ENCODE data around the gene PRDX4.
"Not testable (repeated sequence)": the region's sequence is repeated elsewhere in the genome, so short reads cannot be mapped to it uniquely, and the experiment has no call there.

Gene PRDX4

DNA sequence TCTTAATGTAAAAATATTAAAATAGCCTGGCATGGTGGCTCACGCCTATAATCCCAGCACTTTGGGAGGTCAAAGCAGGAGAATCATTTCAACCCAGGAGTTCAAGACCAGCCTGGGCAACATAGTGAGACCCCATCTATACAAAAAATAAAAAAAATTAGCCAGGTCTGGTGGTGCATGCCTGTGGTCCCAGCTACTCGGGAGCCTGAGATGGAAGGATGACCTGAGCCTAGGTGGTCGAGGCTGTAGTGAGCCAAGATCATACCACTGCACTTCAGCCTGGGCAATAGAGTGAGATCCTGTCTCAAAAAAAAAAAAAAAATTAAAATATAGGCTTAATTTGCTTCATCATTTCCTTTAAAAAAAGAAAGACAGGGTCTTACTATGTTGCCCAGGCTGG is 9.2 kb downstream of the PRDX4 start:
- not testable (repeated sequence) for DNase-seq

DNA sequence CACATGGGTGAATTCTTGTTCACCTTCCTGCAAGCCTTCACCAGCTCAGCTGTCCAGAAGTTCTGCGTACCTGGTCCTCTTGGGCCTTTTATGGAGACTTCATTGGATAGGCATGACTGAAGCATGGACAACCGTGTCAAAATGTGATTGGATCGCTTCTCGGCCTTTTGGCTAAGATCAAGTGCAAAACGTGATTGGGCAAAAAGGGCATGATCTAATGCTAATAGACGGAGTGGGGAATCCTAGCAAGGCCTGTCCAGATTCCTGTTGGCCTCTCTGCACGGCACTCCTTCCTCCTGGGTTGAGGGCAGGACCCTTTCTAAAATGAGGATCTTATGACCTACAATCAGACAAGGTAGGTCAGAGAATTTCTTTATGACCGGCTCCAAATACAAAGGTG is 24.9 kb downstream of the PRDX4 start:
- DNase-seq, result no peak

DNA sequence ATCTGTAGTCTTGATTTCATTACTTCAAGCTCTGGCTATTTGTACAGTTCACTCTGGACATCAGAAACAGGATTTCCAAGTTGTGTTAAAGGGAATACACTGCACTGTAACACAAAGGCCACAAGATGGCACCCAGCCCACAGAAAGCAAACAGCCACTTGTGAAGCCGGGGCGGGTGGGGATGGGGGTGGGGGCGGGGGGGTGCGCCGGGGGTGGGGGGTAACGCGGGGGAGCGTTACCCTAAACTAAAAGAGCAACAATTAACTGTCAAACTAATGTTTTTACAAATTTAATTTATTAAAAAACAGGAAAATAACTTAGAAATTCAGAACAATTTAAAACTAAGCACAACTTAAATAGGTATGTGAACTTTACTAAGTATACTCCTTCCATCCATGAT is 27.3 kb downstream of the PRDX4 start:
- DNase-seq, result no peak

DNA sequence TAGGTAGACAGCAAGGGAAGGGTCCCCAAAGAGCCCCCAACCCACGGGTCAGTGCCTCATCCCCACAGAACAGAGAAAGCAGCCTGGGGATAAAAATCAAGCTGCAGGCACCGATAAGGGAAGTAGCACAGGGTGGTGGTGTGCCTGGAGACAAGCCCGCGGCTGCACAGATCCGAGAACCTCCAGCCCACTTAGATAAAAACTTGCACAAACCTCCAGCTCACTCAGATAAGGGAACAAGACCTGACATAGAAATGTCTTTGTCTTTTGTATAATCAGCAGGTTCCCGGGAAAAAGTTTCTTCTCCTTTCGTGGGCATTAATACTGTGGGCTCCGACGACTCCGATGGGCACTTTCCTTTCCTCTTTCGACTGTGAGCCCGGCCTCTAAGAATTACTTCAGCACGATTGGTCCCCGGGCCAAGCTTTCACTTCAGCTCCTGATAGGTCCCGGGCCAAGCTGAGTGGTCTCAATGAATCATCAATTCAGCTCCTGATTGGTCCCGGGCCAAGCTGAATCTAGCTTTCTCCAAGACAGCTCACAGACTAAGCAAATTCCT is 32.4 kb downstream of the PRDX4 start:
- peak; percentile 59 for DNase-seq

DNA sequence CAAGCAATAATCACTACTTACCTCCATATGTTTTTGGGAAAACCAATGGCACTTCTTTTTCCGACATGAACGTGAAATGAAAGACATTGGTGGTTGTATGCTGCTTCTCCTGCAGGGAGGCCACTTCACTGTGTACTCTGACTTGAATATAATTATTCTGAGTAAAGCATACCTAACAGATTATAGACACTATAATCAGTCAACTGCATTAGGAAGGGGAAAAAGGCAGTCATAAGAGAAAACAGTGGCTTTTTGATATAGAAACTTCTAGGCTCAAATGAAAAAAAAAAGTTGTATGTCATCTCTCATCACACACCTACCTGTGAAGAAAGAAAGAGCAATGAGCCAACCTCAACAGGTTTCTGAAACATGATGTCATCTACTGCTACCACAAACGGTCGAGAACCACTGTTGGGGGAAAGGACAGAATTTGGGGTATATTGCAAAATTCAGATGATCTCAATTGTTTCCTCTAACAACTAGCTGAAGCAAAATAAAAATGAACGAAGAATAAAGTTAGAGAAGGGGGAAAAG is 37.4 kb downstream of the PRDX4 start:
- DNase-seq, result no peak

DNA sequence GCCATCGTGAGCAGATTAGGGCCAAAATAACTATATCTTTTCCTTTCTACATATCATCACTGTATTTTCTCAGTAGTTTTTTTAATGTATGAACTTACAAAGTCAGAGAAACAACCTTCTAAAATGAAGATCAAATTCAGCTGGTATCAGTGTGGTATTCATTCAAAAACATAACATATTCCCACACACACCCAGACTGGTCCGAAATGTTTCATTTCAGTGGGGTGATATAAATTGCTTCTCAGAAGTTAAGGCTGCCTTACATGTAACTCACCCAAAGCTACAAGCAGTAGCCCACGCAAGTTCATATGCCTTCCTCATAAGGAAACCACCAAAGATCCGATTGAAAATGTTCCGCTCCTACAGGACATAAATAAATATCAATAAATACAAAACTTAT is 37.9 kb downstream of the PRDX4 start:
- no peak for DNase-seq

DNA sequence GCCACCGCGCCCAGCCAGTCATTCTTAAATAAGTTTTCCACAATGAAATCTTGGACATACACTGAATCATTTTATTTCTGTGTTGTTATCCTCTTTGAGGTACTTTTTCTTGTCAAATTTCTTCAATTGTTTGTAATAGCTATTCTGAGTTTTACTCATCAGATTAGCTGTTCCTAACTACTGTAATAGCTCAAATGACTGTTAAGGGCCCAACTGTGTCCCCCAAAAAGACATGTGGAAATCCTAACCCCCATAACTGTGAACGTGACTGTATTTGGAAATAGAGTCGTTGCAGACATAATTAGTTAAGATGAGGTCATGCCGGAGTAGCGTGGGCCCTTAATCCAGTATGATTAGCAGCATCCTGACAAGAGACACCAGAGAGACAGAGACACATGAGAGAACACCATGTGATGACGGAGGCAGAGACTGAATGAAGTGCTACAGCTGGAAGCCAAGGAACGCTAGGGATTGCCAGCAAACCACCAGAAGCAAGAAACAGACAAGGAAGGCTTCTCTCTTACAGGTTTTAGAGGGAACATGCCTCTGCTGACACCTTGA is 52.9 kb downstream of the PRDX4 start:
- DNase-seq, result no peak

DNA sequence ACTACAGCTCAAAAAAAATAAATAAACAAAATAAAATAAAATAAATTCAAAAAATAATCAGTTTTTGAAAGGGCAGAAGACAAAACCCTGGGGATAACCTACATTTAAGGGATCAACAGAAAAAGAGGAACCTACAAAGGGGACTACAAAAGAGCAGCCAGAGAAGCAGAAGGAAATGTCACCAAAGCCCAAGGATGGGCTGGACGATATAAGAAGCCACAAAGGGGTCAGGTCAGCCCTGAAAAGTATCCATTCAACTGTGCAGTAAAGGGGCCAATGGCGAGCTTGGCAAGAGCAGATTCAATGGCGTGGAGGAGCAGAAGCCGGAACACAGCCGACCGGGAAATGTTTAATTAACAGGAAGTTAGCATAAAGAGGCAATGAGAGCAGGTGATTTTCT is 58.9 kb downstream of the PRDX4 start:
- no peak for DNase-seq

DNA sequence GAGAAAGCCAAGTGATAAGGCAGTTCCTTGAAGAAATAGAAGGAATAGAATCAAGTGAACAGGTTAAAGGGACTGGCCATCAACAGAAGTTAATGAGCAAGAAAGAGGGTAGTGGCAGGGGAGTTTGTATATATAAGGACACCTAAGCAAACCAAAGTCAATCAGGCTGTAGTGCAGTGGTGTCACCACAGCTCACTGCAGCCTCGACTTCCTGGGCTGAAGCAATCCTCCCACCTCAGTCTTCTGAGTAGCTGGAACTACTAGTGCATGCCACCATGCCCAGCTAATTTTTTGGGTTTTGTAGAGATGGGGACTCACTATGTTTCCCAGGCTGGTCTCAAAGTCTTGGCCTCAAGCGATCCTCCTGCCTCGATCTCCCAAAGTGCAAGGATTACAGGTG is 59.9 kb downstream of the PRDX4 start:
- no peak for DNase-seq

DNA sequence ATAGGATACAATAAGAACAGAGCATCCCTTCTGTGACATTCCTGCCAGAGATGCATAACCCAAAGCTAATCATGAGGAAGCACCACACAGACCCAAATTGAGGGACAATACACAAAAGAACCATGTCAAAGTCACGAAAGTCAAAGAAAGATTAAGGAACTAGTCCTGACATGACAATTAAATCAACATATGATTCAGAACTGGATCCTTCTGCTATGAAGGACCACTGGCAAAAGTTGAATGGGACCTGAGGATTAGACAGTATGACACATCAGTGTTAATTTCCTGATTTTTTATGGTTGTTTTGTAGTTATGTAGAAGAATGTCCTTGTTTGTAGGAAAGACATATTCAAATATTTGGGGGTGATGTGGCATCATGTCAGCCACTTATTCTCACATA is 61.9 kb downstream of the PRDX4 start:
- no peak for DNase-seq

DNA sequence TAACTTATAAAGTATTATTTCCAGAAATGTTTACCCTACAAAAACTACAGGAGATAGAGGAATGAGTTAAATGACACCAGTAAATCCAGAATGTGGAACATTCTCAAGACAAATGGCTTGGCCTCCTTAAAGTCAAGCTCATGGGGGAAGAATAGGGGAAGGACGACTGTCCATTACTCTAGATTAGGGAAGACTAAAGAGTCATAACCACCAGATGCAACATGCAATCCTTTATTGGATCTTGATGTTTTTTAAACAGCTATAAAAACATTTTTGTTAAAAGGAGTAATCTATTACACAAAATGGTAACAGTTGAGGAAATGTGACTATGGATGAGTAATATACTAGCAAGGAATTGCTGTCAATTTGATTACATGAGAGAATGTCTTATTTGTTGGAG is 64.7 kb downstream of the PRDX4 start:
- DNase-seq, result no peak

DNA sequence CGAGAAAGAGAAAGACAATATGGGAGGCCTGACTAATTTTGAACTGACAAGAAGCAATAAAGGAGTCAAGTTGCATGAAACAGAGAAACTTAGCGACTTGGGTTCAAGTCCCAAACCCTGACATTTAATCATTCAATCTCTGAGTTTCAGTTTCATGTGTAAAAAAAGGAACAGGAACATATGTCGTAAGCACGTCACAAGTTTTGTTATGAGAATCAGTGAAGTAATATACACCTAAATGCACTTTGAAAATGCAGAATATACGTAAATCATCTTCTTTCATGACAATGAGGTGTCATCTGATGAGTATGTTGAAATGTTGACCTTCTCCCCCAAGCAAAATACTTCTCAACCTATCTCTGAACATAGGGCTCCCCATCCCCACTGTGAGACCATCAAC is 65.4 kb downstream of the PRDX4 start:
- DNase-seq, result no peak
